Liver (tissue), 9 donors: ENCODE results near the gene TMEM269. TPM values are rescaled to one million over a fixed set of nuclear protein-coding genes. Genes with fewer than 3 reads are reported as not detected.

Experiments
- DNase-seq: peaks from one replicate; pipeline ENCODE4 v3.0.0-alpha.2; 2017; ENCODE audit warnings: low spot score
- H3K27ac ChIP-seq, 2 donors: one replicate each; pipeline ENCODE4 v1.7.0; 2013; ENCODE audit warnings: inconsistent platforms in 2 of 2, low read length in 2 of 2, control low read depth in 1 of 2, low read depth in 1 of 2, mild to moderate bottlenecking in 1 of 2
- H3K27me3 ChIP-seq, 4 donors: one replicate each; pipeline versions ENCODE4 v1.6.1 to v1.7.0; 2013; ENCODE audit warnings: low read length in 3 of 4, inconsistent platforms in 1 of 4, mild to moderate bottlenecking in 1 of 4, moderate library complexity in 1 of 4; ENCODE audit not compliant: control insufficient read depth in 4 of 4, insufficient read depth in 4 of 4
- H3K36me3 ChIP-seq, 4 donors: one replicate each; pipeline versions ENCODE4 v1.6.1 to v1.7.0; 2013; ENCODE audit warnings: low read length in 3 of 4, mild to moderate bottlenecking in 3 of 4, low read depth in 1 of 4, moderate library complexity in 1 of 4; ENCODE audit not compliant: control insufficient read depth in 4 of 4, insufficient read depth in 3 of 4
- H3K4me1 ChIP-seq, 4 donors: one replicate each; pipeline versions ENCODE4 v1.6.1 to v1.7.0; 2013; ENCODE audit warnings: low read length in 3 of 4, mild to moderate bottlenecking in 3 of 4, moderate library complexity in 1 of 4; ENCODE audit not compliant: control insufficient read depth in 4 of 4, insufficient read depth in 4 of 4
- H3K4me3 ChIP-seq, 3 donors: one replicate each; pipeline versions ENCODE4 v1.6.1 to v1.7.0; 2013; ENCODE audit warnings: low read length in 3 of 3, control low read depth in 1 of 3, low read depth in 1 of 3, mild to moderate bottlenecking in 1 of 3
- H3K9ac ChIP-seq, 2 donors: one replicate each; pipeline ENCODE4 v1.7.0; 2013; ENCODE audit warnings: low read length in 2 of 2, mild to moderate bottlenecking in 2 of 2, moderate library complexity in 2 of 2, control low read depth in 1 of 2, low read depth in 1 of 2
- H3K9me3 ChIP-seq, 4 donors: one replicate each; pipeline versions ENCODE4 v1.6.1 to v1.7.0; 2013; ENCODE audit warnings: low read length in 3 of 4; ENCODE audit not compliant: control insufficient read depth in 4 of 4
- EGR1 ChIP-seq, 2 donors: IDR thresholded peaks; 2 replicates each; pipeline ENCODE4 v1.6.1; 2016 to 2018; ENCODE audit warnings: antibody characterized with exemption in 2 of 2, low read depth in 2 of 2
- FOXA1 ChIP-seq: IDR thresholded peaks from 2 replicates; pipeline ENCODE4 v1.6.1; 2016; ENCODE audit warnings: antibody characterized with exemption
- FOXA2 ChIP-seq: IDR thresholded peaks from 2 replicates; pipeline ENCODE4 v1.6.1; 2016; ENCODE audit warnings: antibody characterized with exemption
- GABPA ChIP-seq, 2 donors: IDR thresholded peaks in 1 of 2; conservative IDR thresholded peaks in 1 of 2; 2 replicates each; pipeline ENCODE4 v1.6.1; 2016; ENCODE audit warnings: antibody characterized with exemption in 2 of 2, mild to moderate bottlenecking in 1 of 2, moderate library complexity in 1 of 2
- HNF4A ChIP-seq, 2 donors: conservative IDR thresholded peaks; 2 replicates each; pipeline ENCODE4 v1.6.1; 2016; ENCODE audit warnings: antibody characterized with exemption in 2 of 2, mild to moderate bottlenecking in 2 of 2
- JUND ChIP-seq, 2 donors: IDR thresholded peaks; 2 replicates each; pipeline ENCODE4 v1.6.1; 2016; ENCODE audit warnings: antibody characterized with exemption in 2 of 2
- MAX ChIP-seq: IDR thresholded peaks from 2 replicates; pipeline ENCODE4 v1.6.1; 2016; ENCODE audit warnings: antibody characterized with exemption
- NR2F2 ChIP-seq: IDR thresholded peaks from 2 replicates; pipeline ENCODE4 v1.6.1; 2016; ENCODE audit warnings: antibody characterized with exemption
- RAD21 ChIP-seq, 2 donors: IDR thresholded peaks; 2 replicates each; pipeline ENCODE4 v1.6.1; 2016; ENCODE audit warnings: antibody characterized with exemption in 2 of 2, mild to moderate bottlenecking in 2 of 2
- RXRA ChIP-seq, 2 donors: IDR thresholded peaks; 2 replicates each; pipeline ENCODE4 v1.6.1; 2017 to 2018; ENCODE audit warnings: antibody characterized with exemption in 2 of 2, mild to moderate bottlenecking in 1 of 2
- SP1 ChIP-seq: IDR thresholded peaks from 2 replicates; pipeline ENCODE4 v1.6.1; 2018; ENCODE audit warnings: antibody characterized with exemption, mild to moderate bottlenecking
- TAF1 ChIP-seq: conservative IDR thresholded peaks from 2 replicates; pipeline ENCODE4 v1.6.1; 2016; ENCODE audit warnings: antibody characterized with exemption, mild to moderate bottlenecking
- YY1 ChIP-seq: IDR thresholded peaks from 2 replicates; pipeline ENCODE4 v1.6.1; 2016; ENCODE audit warnings: antibody characterized with exemption, mild to moderate bottlenecking
- WGBS: extraction: QIAGEN DNeasy Blood & Tissue Kit; methylation state at CpG from one replicate; pipeline ENCODE4 v1.1.7; 2013; 5-methylcytosine and 5-hydroxymethylcytosine counted together
- polyA plus RNA-seq, 2 donors: library from polyadenylated mRNA; stranded (reverse) in 1 of 2; unstranded in 1 of 2; fragments of 200-250 nt in 1 of 2; fragments of >200 nt in 1 of 2; fragmentation: Nextera tagmentation in 1 of 2; extraction: Ambion mirVana in 1 of 2; gene quantifications; one replicate each; pipeline versions ENCODE4 v1.2.1 to v1.2.3, GENCODE V29; 2013 to 2015
- total RNA-seq, 2 donors: library from RNA; depleted of rRNA; stranded (reverse); fragments of >200 nt; gene quantifications; one replicate each; pipeline ENCODE4 v1.2.3, GENCODE V29; 2014
- TF ChIP-seq, protein P1 (sequence below): fragments of 150-350 bp; IDR thresholded peaks from 2 replicates; pipeline ENCODE4 v1.5.1; 2017; ENCODE audit warnings: improper control_type of control experiment, low read depth, low read length; ENCODE audit not compliant: missing input control
- TF ChIP-seq, protein P2 (sequence below): IDR thresholded peaks from 2 replicates; pipeline ENCODE4 v1.6.1; 2016; ENCODE audit warnings: antibody characterized with exemption
- TF ChIP-seq, protein P3 (sequence below): IDR thresholded peaks from 2 replicates; pipeline ENCODE4 v1.6.1; 2016; ENCODE audit warnings: antibody characterized with exemption
- donor health status: healthy.
- donor health status: healthy.
- donor health status: healthy.
- donor health status: healthy.
- donor health status: healthy.

The TMEM269 gene
- total and polyA plus RNA-seq, 4 donors, result 0.05 to 0.08 TPM; not detected in 2

DNA sequence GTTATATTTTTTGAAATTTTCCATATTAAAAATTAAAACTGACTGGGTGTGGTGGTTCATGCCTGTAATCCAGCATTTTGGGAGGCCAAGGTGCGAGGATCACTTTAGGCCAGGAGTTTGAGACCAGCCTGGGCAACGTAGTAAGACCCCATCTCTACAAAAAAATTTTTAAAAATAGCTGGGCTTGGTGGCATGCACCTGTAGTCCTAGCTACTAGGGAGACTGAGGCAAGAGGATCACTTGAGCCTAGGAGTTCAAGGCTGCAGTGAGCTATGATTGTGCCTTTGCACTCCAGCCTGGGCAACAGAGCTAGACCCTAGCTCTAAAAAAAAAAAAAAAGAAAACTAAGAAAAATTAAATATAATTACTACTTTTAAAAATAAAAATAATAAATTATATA, 36.9 kb downstream of the TMEM269 start:
- WGBS, result 98% methylated on average over 2 of the region's 2 CpGs
- no peak for DNase-seq
- peaks cover 0 to 1% (median 0%) of the 10 kb centered on the region in 4 donors for H3K36me3 ChIP-seq
- no peaks in the 10 kb centered on the region for H3K9me3 ChIP-seq
- no peaks in the 10 kb centered on the region for H3K27me3 ChIP-seq
- TF ChIP-seq YY1, result no peak
- TF ChIP-seq, protein P1, sequence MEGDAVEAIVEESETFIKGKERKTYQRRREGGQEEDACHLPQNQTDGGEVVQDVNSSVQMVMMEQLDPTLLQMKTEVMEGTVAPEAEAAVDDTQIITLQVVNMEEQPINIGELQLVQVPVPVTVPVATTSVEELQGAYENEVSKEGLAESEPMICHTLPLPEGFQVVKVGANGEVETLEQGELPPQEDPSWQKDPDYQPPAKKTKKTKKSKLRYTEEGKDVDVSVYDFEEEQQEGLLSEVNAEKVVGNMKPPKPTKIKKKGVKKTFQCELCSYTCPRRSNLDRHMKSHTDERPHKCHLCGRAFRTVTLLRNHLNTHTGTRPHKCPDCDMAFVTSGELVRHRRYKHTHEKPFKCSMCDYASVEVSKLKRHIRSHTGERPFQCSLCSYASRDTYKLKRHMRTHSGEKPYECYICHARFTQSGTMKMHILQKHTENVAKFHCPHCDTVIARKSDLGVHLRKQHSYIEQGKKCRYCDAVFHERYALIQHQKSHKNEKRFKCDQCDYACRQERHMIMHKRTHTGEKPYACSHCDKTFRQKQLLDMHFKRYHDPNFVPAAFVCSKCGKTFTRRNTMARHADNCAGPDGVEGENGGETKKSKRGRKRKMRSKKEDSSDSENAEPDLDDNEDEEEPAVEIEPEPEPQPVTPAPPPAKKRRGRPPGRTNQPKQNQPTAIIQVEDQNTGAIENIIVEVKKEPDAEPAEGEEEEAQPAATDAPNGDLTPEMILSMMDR, result no peak
- H3K4me1 ChIP-seq, result peaks cover 7 to 45% (median 32%) of the 10 kb centered on the region in 4 donors
- H3K9ac ChIP-seq, result no peak overlapping the region
- H3K4me3 ChIP-seq, result no peak overlapping the region
- H3K27ac ChIP-seq, result no peak overlapping the region

GRCh38 chr1:42822800-42823392, 38.1 kb downstream of the TMEM269 start:
- Histone ChIP-seq H3K4me1 (peaks cover 7 to 40% (median 27%) of the 10 kb centered on the region in 4 donors), H3K9me3 (no peaks in the 10 kb centered on the region), H3K9ac (no peak overlapping the region), H3K27me3 (no peaks in the 10 kb centered on the region), H3K4me3 (no peak overlapping the region), H3K36me3 (peaks cover 0 to 1% (median 0%) of the 10 kb centered on the region in 4 donors), H3K27ac (peak overlapping the region; percentile 63 to 79)
- no peak for DNase-seq
- 28% methylated on average over 2 of the region's 2 CpGs for WGBS
- TF ChIP-seq RXRA (IDR thresholded peaks at IDR 0.05) (peak; percentile 13 to 79), EGR1 (IDR thresholded peaks at IDR 0.05; ENCODE audit: low read depth in 2 of 2) (no peak), RAD21 (IDR thresholded peaks at IDR 0.05) (no peak), JUND (IDR thresholded peaks at IDR 0.05) (no peak), HNF4A (conservative IDR thresholded peaks at IDR 0.05) (peak in 1 of 2 donors; percentile 51), GABPA (IDR thresholded peaks at IDR 0.05 in 1 of 2, conservative IDR thresholded peaks at IDR 0.05 in 1 of 2) (no peak), YY1 (peak; percentile 37), TAF1 (no peak), FOXA2 (peak; percentile 51), SP1 (peak; percentile 15)
- TF ChIP-seq, protein P2, sequence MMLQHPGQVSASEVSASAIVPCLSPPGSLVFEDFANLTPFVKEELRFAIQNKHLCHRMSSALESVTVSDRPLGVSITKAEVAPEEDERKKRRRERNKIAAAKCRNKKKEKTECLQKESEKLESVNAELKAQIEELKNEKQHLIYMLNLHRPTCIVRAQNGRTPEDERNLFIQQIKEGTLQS, result no peak
- TF ChIP-seq, protein P3, sequence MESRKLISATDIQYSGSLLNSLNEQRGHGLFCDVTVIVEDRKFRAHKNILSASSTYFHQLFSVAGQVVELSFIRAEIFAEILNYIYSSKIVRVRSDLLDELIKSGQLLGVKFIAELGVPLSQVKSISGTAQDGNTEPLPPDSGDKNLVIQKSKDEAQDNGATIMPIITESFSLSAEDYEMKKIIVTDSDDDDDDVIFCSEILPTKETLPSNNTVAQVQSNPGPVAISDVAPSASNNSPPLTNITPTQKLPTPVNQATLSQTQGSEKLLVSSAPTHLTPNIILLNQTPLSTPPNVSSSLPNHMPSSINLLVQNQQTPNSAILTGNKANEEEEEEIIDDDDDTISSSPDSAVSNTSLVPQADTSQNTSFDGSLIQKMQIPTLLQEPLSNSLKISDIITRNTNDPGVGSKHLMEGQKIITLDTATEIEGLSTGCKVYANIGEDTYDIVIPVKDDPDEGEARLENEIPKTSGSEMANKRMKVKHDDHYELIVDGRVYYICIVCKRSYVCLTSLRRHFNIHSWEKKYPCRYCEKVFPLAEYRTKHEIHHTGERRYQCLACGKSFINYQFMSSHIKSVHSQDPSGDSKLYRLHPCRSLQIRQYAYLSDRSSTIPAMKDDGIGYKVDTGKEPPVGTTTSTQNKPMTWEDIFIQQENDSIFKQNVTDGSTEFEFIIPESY, result no peak

DNA sequence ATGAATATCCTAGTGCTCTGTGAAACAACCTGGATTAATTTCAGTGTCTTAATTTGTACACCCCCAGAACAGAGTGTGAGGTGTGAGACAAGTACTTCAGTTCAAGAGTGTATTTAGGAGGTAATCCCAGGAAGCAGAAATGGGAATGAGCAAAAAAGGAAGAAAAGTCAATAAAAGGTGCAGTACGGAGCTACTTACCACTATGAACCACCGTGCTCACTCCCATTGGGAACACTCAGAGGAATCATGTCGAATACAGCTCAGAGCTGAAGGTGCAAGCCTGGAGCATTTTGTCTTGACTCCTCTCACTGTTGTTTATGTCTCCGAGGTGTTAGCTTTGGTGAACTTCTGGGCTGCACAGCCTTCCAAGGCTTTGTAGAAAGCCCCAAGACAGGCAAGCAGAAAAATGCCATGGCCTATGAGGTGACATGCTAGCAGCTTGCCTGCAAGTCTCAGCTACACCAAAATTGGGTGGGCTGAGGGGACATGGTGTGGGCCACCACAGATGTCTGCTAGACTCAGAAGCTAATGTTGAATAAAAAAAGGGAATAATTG, 39.8 kb downstream of the TMEM269 start:
- H3K36me3 ChIP-seq, result peaks cover 0 to 5% (median under 1%) of the 10 kb centered on the region in 4 donors
- peaks cover 6 to 27% (median 16%) of the 10 kb centered on the region in 4 donors for H3K4me1 ChIP-seq
- H3K27me3 ChIP-seq, result no peaks in the 10 kb centered on the region
- 95% methylated on average over 4 of the region's 4 CpGs for WGBS
- no peak overlapping the region for H3K9ac ChIP-seq
- H3K27ac ChIP-seq, result no peak overlapping the region
- no peaks in the 10 kb centered on the region for H3K9me3 ChIP-seq
- no peak overlapping the region for H3K4me3 ChIP-seq
- no peak for DNase-seq
- no peak for TF ChIP-seq FOXA1
- TF ChIP-seq TAF1, result no peak
- TF ChIP-seq, protein P1, result no peak
- TF ChIP-seq, protein P3, result no peak
- no peak for TF ChIP-seq RAD21 (IDR thresholded peaks at IDR 0.05)
- TF ChIP-seq, protein P2, result no peak
- no peak for TF ChIP-seq SP1
- no peak for TF ChIP-seq MAX
- no peak for TF ChIP-seq GABPA (IDR thresholded peaks at IDR 0.05 in 1 of 2, conservative IDR thresholded peaks at IDR 0.05 in 1 of 2)
- TF ChIP-seq NR2F2, result no peak
